ENCODE data around the gene PCGF2. TPM values are rescaled to one million over a fixed set of nuclear protein-coding genes. Genes with fewer than 3 reads are reported as not detected.

PCGF2 gene
- total RNA-seq, 2 experiments from 2014 or later: 12.8 to 47.3 TPM

DNA sequence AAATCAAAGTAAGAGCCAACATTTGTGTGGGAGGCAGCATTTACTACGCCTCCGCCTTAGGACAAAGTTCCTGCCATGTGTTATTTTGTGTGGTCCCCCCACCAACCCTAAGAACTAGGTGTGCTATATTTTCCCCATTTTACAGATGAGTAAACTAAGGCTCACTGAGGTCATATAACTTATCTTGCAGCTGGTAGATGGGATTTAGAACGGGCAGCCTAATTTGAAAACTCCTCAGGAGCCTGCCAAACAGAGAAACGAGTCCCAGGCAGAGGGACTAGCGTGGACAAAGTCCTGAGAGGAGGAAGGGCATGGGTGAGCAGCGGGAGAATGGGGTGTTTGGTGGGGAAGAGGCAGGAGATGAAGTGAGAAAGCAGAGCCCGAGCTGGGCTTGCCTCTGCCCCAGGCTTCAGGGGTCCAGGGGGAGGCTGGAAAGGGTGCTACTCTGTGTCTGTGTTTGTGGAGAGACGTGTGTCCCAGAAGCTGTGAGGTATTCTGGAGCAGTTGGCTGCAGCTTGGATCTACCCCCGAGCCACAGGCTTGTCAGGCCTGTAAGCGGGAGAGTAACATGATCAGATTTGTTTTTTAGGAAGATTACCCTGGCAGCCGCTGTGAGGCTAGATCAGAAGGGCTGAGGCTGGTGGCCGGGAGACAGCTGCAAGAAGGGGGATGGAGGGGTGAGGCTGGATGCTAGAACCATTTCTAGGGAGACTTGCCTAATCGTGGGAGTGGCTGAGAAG lies 38.1 kb downstream of the PCGF2 start:
- ChIA-PET POLR2A (interaction anchor here (1.1 kb wide), 1 partner anchor 16 kb away, joined by 3 read pairs; no protein-coding TSS in a partner anchor), CTCF (ENCODE audit: unreplicated experiment) (no interaction called here)
- no peaks in the 10 kb centered on the region for H3K9me3 ChIP-seq (ENCODE audit: low read length)
- H3K79me2 ChIP-seq (ENCODE audit: insufficient read depth, low read depth, low read length): peaks cover 28% of the 10 kb centered on the region
- no peak for DNase-seq (ENCODE audit: low spot score)
- H3K4me3 ChIP-seq (ENCODE audit: low read depth, low read length, poor library complexity, severe bottlenecking): no peak overlapping the region
- peaks cover 12% of the 10 kb centered on the region; the same call in 1 of the 2 replicates for H4K20me1 ChIP-seq (ENCODE audit: insufficient read depth, low read length)
- H2AFZ ChIP-seq (ENCODE audit: low read length): no peak overlapping the region
- TF ChIP-seq, protein P1, sequence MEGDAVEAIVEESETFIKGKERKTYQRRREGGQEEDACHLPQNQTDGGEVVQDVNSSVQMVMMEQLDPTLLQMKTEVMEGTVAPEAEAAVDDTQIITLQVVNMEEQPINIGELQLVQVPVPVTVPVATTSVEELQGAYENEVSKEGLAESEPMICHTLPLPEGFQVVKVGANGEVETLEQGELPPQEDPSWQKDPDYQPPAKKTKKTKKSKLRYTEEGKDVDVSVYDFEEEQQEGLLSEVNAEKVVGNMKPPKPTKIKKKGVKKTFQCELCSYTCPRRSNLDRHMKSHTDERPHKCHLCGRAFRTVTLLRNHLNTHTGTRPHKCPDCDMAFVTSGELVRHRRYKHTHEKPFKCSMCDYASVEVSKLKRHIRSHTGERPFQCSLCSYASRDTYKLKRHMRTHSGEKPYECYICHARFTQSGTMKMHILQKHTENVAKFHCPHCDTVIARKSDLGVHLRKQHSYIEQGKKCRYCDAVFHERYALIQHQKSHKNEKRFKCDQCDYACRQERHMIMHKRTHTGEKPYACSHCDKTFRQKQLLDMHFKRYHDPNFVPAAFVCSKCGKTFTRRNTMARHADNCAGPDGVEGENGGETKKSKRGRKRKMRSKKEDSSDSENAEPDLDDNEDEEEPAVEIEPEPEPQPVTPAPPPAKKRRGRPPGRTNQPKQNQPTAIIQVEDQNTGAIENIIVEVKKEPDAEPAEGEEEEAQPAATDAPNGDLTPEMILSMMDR (conservative IDR thresholded peaks at IDR 0.05; ENCODE audit: low read length): no peak
- TF ChIP-seq EZH2phosphoT487 (IDR thresholded peaks at IDR 0.05; ENCODE audit: borderline replicate concordance, low read depth, low read length): no peak
- intact Hi-C loops (cut with micrococcal nuclease; ENCODE audit: unreplicated experiment): no loop called here
- H3K9me2 ChIP-seq (ENCODE audit: insufficient read depth, low read length): no peaks in the 10 kb centered on the region
- peaks cover 16% of the 10 kb centered on the region for H3K4me1 ChIP-seq (ENCODE audit: insufficient read depth, low read length, poor library complexity, severe bottlenecking)
- H3K27ac ChIP-seq (ENCODE audit: low read depth, low read length, poor library complexity, severe bottlenecking): no peak overlapping the region
- peaks cover 78% of the 10 kb centered on the region for H3K36me3 ChIP-seq (ENCODE audit: insufficient read depth, low read length)
- BruUV-seq (replicated peaks): no TSS peak
- H3K4me2 ChIP-seq (ENCODE audit: low read length): no peak overlapping the region

DNA sequence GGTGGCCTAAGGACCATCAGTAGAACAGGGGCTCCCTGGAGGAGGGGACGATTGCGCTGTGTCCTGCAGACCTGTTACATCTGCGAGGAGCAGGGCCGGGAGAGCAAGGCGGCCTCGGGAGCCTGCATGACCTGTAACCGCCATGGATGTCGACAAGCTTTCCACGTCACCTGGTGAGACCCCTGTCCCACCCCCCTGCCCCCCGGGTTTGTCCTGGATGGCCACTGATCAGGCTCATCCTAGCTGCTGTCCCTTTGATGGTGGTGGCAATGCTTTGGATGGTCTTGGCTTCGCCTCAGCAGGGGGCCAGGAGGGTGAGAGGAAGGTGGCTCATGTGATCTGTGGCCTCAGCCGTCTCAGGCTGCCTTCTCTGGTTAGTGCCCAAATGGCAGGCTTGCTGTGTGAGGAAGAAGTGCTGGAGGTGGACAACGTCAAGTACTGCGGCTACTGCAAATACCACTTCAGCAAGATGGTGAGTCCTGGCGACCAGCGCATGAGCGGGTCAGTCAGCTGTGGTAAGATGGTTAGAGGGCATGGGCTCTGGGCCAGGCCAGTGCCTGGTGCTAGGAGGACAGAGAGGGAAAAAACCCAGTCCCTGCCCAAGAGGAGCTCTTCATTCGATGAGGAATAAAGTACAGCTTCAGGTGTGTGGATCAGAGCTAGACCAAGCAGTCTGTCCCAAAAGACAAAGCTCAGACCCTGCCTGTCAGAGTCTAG lies 38.9 kb downstream of the PCGF2 start:
- H3K36me3 ChIP-seq (ENCODE audit: insufficient read depth, low read length): peaks cover 73% of the 10 kb centered on the region

More for the DNA sequence above, 38.9 kb downstream of the PCGF2 start:
- Histone ChIP-seq H3K9me3 (ENCODE audit: low read length) (no peaks in the 10 kb centered on the region), H3K79me2 (ENCODE audit: insufficient read depth, low read depth, low read length) (peaks cover 28% of the 10 kb centered on the region), H3K4me2 (ENCODE audit: low read length) (no peak overlapping the region), H3K9me2 (ENCODE audit: insufficient read depth, low read length) (no peaks in the 10 kb centered on the region), H2AFZ (ENCODE audit: low read length) (no peak overlapping the region), H3K4me3 (ENCODE audit: low read depth, low read length, poor library complexity, severe bottlenecking) (no peak overlapping the region), H4K20me1 (ENCODE audit: insufficient read depth, low read length) (peaks cover 12% of the 10 kb centered on the region; the same call in 1 of the 2 replicates), H3K4me1 (ENCODE audit: insufficient read depth, low read length, poor library complexity, severe bottlenecking) (peaks cover 15% of the 10 kb centered on the region), H3K27ac (ENCODE audit: low read depth, low read length, poor library complexity, severe bottlenecking) (no peak overlapping the region)
- no peak for TF ChIP-seq EZH2phosphoT487 (IDR thresholded peaks at IDR 0.05; ENCODE audit: borderline replicate concordance, low read depth, low read length)
- TF ChIP-seq, protein P1 (conservative IDR thresholded peaks at IDR 0.05; ENCODE audit: low read length): no peak
- CTCF ChIA-PET (ENCODE audit: unreplicated experiment): no interaction called here
- intact Hi-C loops (cut with micrococcal nuclease; ENCODE audit: unreplicated experiment): no loop called here
- no TSS peak for BruUV-seq (replicated peaks)
- POLR2A ChIA-PET: interaction anchor here (1.1 kb wide), 1 partner anchor 15 kb away, joined by 3 read pairs; no protein-coding TSS in a partner anchor
- no peak for DNase-seq (ENCODE audit: low spot score)
